Mesothelial cell of epicardium (in vitro differentiated cells): ENCODE measurements around the gene MOGAT2. TPM values are rescaled to one million over a fixed set of nuclear protein-coding genes. Genes with fewer than 3 reads are reported as not detected.

Experiments used
- DNase-seq, 2 experiments: peaks; one replicate each; pipeline ENCODE4 v3.0.0; 2021; ENCODE audit warnings: low spot score in 2 of 2; ENCODE audit not compliant: unreplicated experiment in 2 of 2
- H3K27ac Mint-ChIP-seq: 2 replicates; pipeline ENCODE4 v1.8.0; 2021; ENCODE audit warnings: mixed read lengths
- H3K27me3 Mint-ChIP-seq: 2 replicates; pipeline ENCODE4 v1.8.0; 2021; ENCODE audit warnings: low read depth, mixed read lengths
- H3K36me3 Mint-ChIP-seq: 2 replicates; pipeline ENCODE4 v1.8.0; 2021; ENCODE audit warnings: mixed read lengths
- H3K4me1 Mint-ChIP-seq: 2 replicates; pipeline ENCODE4 v1.8.0; 2021; ENCODE audit warnings: mixed read lengths
- H3K4me3 Mint-ChIP-seq: 2 replicates; pipeline ENCODE4 v1.8.0; 2021; ENCODE audit warnings: mild to moderate bottlenecking, moderate library complexity, mixed read lengths
- H3K9me3 Mint-ChIP-seq: 2 replicates; pipeline ENCODE4 v1.8.0; 2021; ENCODE audit warnings: mixed read lengths
- CTCF ChIP-seq: fragments of 200-600 bp; sonication (generic); IDR thresholded peaks from one replicate; pipeline ENCODE4 v1.5.0; 2021; ENCODE audit warnings: antibody characterized with exemption; ENCODE audit not compliant: unreplicated experiment
- total RNA-seq: library from RNA; stranded (reverse); gene quantifications from 3 replicates; pipeline ENCODE4 v1.2.1, GENCODE V29; 2021

MOGAT2 gene
- total RNA-seq, result not detected in 3 replicates

GRCh38 chr11:75717608-75718418, at the start of gene MOGAT2:
MOGAT2 (plus strand) TSS chr11:75717838; CDS start chr11:75717889, 51 bp downstream.
- peaks cover 4% of the 10 kb centered on the region for H3K4me1 Mint-ChIP-seq
- no peak for TF ChIP-seq CTCF
- H3K4me3 Mint-ChIP-seq, result no peak within 1 kb of the TSS
- peaks cover 27% of the 10 kb centered on the region for H3K27me3 Mint-ChIP-seq
- DNase-seq, result no peak
- H3K9me3 Mint-ChIP-seq, result no peaks in the 10 kb centered on the region
- no peaks in the 10 kb centered on the region for H3K36me3 Mint-ChIP-seq
- no peak within 1 kb of the TSS for H3K27ac Mint-ChIP-seq

DNA sequence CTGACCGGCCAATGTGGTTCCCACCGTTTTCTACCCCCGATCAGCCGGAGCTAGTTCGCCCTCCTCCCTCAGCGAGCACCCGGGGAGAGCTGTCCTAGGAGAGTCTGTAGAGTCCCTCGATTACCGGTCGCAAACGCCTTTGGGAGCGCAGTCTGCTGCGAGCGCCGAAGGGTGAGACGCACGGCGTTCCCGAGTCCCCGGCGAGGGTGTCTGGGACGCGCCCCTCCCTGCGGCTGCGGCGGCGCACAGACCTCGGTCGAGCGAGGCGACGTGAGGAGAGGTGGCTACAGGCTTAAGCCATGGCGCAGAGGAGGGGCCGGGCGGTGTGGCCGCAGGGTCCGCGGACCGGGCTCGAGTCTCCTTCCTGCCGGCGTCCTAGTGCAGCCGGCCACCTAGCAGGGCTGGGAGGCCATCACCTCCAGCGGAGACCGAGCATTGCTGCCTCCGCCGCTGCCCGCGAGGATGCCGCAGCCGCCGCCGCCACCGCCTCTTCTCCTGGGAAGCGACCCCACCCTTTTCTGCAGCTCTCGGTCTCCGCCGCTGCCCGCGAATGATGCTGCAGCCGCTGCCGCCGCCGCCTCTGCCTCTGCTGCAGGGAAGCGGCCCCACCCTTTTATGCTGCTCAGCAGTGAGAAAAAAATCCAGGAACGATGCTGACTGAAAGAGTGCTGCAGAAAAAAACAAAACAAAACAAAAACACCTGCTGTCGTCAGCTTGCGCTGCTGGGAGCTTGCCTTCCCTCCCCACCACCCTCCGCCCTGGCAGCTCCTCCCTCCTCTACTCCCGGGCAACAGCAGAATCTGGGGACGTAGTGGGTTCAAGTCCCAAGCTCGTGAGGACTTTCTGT, 49.0 kb upstream of the MOGAT2 start, which contains the start of gene MAP6:
TSS of gene MAP6 (minus strand) at position 588 of the 847 bp plus-strand sequence. CDS start 669 bp downstream, outside the sequence.
- Mint-ChIP-seq H3K4me1 (peaks cover 7% of the 10 kb centered on the region), H3K4me3 (peak within 1 kb of the TSS; percentile 71), H3K27ac (no peak within 1 kb of the TSS), H3K9me3 (no peaks in the 10 kb centered on the region), H3K27me3 (peaks cover 81% of the 10 kb centered on the region), H3K36me3 (no peaks in the 10 kb centered on the region)
- peak in 1 of 2 experiments; percentile 47 for DNase-seq
- no peak for TF ChIP-seq CTCF

- TF ChIP-seq CTCF, result no peak
- Mint-ChIP-seq H3K27ac (no peak overlapping the region), H3K36me3 (no peaks in the 10 kb centered on the region), H3K4me3 (no peak overlapping the region), H3K4me1 (no peaks in the 10 kb centered on the region), H3K27me3 (peaks cover 88% of the 10 kb centered on the region), H3K9me3 (peaks cover 6% of the 10 kb centered on the region)
- no peak for DNase-seq
These were observed 43.6 kb upstream of the MOGAT2 start for GRCh38 chr11:75673977-75674582.

- Mint-ChIP-seq H3K27ac (no peak overlapping the region), H3K9me3 (peaks cover 7% of the 10 kb centered on the region), H3K36me3 (no peaks in the 10 kb centered on the region), H3K4me3 (no peak overlapping the region), H3K4me1 (no peaks in the 10 kb centered on the region), H3K27me3 (peaks cover 75% of the 10 kb centered on the region)
- no peak for TF ChIP-seq CTCF
- no peak for DNase-seq
These were observed 40.4 kb upstream of the MOGAT2 start for GRCh38 chr11:75677275-75677674.

DNA sequence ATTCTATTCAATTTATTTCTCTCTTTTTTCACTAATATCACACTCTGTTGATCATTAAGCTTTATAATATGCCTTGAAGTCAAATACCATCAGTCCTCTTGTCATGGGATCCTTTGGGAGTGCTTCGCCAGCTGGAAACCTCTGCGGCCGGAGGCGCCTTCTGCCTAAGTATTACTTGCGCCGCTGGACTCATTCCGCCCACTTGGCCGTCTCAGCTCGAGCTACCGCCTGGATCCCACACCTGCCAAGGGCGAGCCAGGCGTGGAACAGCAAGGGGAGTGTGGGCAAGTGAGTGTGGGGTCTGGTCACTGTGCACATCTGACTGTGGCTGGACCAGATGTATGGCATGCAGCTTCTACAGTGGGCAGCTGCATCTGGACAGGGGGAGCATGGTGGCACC, 39.7 kb upstream of the MOGAT2 start:
- no peak for TF ChIP-seq CTCF
- Mint-ChIP-seq H3K27me3 (peaks cover 71% of the 10 kb centered on the region), H3K4me1 (no peaks in the 10 kb centered on the region)

More for the DNA sequence above, 39.7 kb upstream of the MOGAT2 start:
- Mint-ChIP-seq H3K36me3 (no peaks in the 10 kb centered on the region), H3K9me3 (peaks cover 14% of the 10 kb centered on the region), H3K27ac (no peak overlapping the region), H3K4me3 (no peak overlapping the region)
- no peak for DNase-seq
